WERI-Rb-1 (cell line): ENCODE data around the gene CCDC177.
"Not testable (repeated sequence)": the region's sequence is repeated elsewhere in the genome, so short reads cannot be mapped to it uniquely, and the experiment has no call there.

Experiments
- DNase-seq: peaks from one replicate; pipeline ENCODE4 v3.0.0-alpha.2; 2020
- H3K27ac ChIP-seq: fragments of 250-450 bp; sonication (Bioruptor Pico); 2 replicates; pipeline ENCODE4 v1.5.1; 2020; ENCODE audit warnings: mild to moderate bottlenecking, moderate library complexity
- H3K27me3 ChIP-seq: fragments of 250-450 bp; sonication (Bioruptor Pico); 2 replicates; pipeline ENCODE4 v1.5.1; 2021; ENCODE audit warnings: mild to moderate bottlenecking, low read depth, moderate library complexity; ENCODE audit not compliant: insufficient read depth, severe bottlenecking
- H3K36me3 ChIP-seq: fragments of 250-450 bp; sonication (Bioruptor Pico); 2 replicates; pipeline ENCODE4 v1.5.1; 2020; ENCODE audit warnings: mild to moderate bottlenecking, moderate library complexity
- H3K4me3 ChIP-seq: 2 replicates; pipeline ENCODE4 v1.5.1; 2011; ENCODE audit warnings: low read depth, mild to moderate bottlenecking, control low read depth, low read length
- H3K9me3 ChIP-seq: fragments of 250-450 bp; sonication (Bioruptor Pico); 2 replicates; pipeline ENCODE4 v1.5.1; 2021; ENCODE audit warnings: mild to moderate bottlenecking, moderate library complexity; ENCODE audit not compliant: severe bottlenecking
- CTCF ChIP-seq: IDR thresholded peaks from 2 replicates; pipeline ENCODE4 v1.5.1; 2011; ENCODE audit warnings: low read depth, mild to moderate bottlenecking, control low read depth, inconsistent platforms, low read length

CCDC177 gene

GRCh38 chr14:69606258-69607184, 31.9 kb upstream of the CCDC177 start:
- no peaks in the 10 kb centered on the region for H3K36me3 ChIP-seq
- no peak for DNase-seq
- no peaks in the 10 kb centered on the region for H3K27me3 ChIP-seq
- no peaks in the 10 kb centered on the region for H3K9me3 ChIP-seq
- no peak overlapping the region for H3K4me3 ChIP-seq
- no peak overlapping the region for H3K27ac ChIP-seq
- TF ChIP-seq CTCF = no peak

GRCh38 chr14:69605738-69606137, 31.1 kb upstream of the CCDC177 start:
- DNase-seq = no peak
- no peaks in the 10 kb centered on the region for H3K36me3 ChIP-seq
- no peaks in the 10 kb centered on the region for H3K9me3 ChIP-seq
- no peak overlapping the region for H3K27ac ChIP-seq
- no peak for TF ChIP-seq CTCF
- no peak overlapping the region for H3K4me3 ChIP-seq
- H3K27me3 ChIP-seq = no peaks in the 10 kb centered on the region

- Histone ChIP-seq H3K27me3 (no peaks in the 10 kb centered on the region), H3K27ac (no peak overlapping the region), H3K9me3 (no peaks in the 10 kb centered on the region), H3K4me3 (no peak overlapping the region), H3K36me3 (no peaks in the 10 kb centered on the region)
- TF ChIP-seq CTCF = no peak
- DNase-seq = no peak
Observed at GRCh38 chr14:69600304-69600891, 25.7 kb upstream of the CCDC177 start.

- not testable (repeated sequence) for H3K27ac ChIP-seq, H3K9me3 ChIP-seq, H3K36me3 ChIP-seq, H3K27me3 ChIP-seq, H3K4me3 ChIP-seq, DNase-seq
Observed at GRCh38 chr14:69599431-69599830, 24.8 kb upstream of the CCDC177 start.

GRCh38 chr14:69595336-69595735, 20.7 kb upstream of the CCDC177 start:
- no peaks in the 10 kb centered on the region for H3K9me3 ChIP-seq
- H3K27ac ChIP-seq = no peak overlapping the region
- no peaks in the 10 kb centered on the region for H3K27me3 ChIP-seq
- no peak for DNase-seq
- no peak for TF ChIP-seq CTCF
- no peak overlapping the region for H3K4me3 ChIP-seq
- H3K36me3 ChIP-seq = no peaks in the 10 kb centered on the region

- Histone ChIP-seq H3K4me3 (no peak overlapping the region), H3K9me3 (no peaks in the 10 kb centered on the region), H3K27me3 (no peaks in the 10 kb centered on the region), H3K36me3 (no peaks in the 10 kb centered on the region), H3K27ac (no peak overlapping the region)
- no peak for DNase-seq
- TF ChIP-seq CTCF = no peak
Observed at GRCh38 chr14:69594846-69595245, 20.2 kb upstream of the CCDC177 start.
